HepG2 (cell line): ENCODE results near the gene ADGRL3. TPM values are rescaled to one million over a fixed set of nuclear protein-coding genes. Genes with fewer than 3 reads are reported as not detected.

ENCODE experiments used
- ATAC-seq: fragments of 200-7000 bp; cut with Tn5 transposase; 3 replicates; pipeline ENCODE4 v1.9.1; 2020; ENCODE audit warnings: mild to moderate bottlenecking, moderate library complexity
- BruUV-seq: library from RNA; stranded (reverse); fragments of 400-500 nt; replicated peaks from 2 replicates; lab custom pipeline; 2021; lab: Mats Ljungman, UMichigan
- CTCF ChIA-PET: fragments of 300-600 bp; formaldehyde crosslinking; extraction: SDS; loops from one replicate; lab custom pipeline; 2021; ENCODE audit warnings: low total read pairs, inconsistent platforms, low intra/inter-chr PET ratio; lab: Yijun Ruan, JAX
- POLR2A ChIA-PET: fragments of 350-600 bp; sonication (Branson Sonifier 250); formaldehyde crosslinking; loops from one replicate; lab custom pipeline; 2020; ENCODE audit warnings: antibody characterized with exemption, inconsistent platforms; lab: Yijun Ruan, JAX
- DNase-seq: peaks from one replicate; pipeline ENCODE4 v3.0.0-alpha.2; 2015; ENCODE audit warnings: low spot score
- FAIRE-seq: peaks from 3 replicates; lab custom pipeline; 2011; peaks lifted over from hg19 to GRCh38; lab: Jason Lieb, UNC
- H2AFZ ChIP-seq: one replicate; pipeline ENCODE4 v1.6.1; 2011; ENCODE audit warnings: low read length, inconsistent platforms
- H3K27ac ChIP-seq: fragments of 300-600 bp; 3 replicates; pipeline ENCODE4 v1.8.0; 2011; ENCODE audit warnings: mixed run types, mild to moderate bottlenecking, mixed read lengths, low read length, inconsistent platforms; ENCODE audit not compliant: insufficient read depth; ENCODE audit errors: extremely low read length
- H3K27me3 ChIP-seq, 2 experiments: fragments of 200-600 bp in 1 of 2; 2 replicates in 1 of 2; 3 replicates in 1 of 2; pipeline versions ENCODE4 v1.6.0 to v1.8.0; 2011; ENCODE audit warnings: low read length in 2 of 2, mild to moderate bottlenecking in 2 of 2, moderate library complexity in 2 of 2, inconsistent platforms in 1 of 2; ENCODE audit not compliant: insufficient read depth in 2 of 2, control insufficient read depth in 1 of 2
- H3K36me3 ChIP-seq, 2 experiments: fragments of 200-600 bp in 1 of 2; replicated peaks in 1 of 2; 2 replicates in 1 of 2; 3 replicates in 1 of 2; pipeline versions ENCODE4 v1.5.1 to v1.8.0; 2011; ENCODE audit warnings: low read length in 2 of 2, inconsistent platforms in 1 of 2; ENCODE audit not compliant: insufficient read depth in 2 of 2, control insufficient read depth in 1 of 2
- H3K4me1 ChIP-seq: 2 replicates; pipeline ENCODE4 v1.5.1; 2012; ENCODE audit warnings: low read length, inconsistent platforms; ENCODE audit not compliant: insufficient read depth
- H3K4me2 ChIP-seq: 2 replicates; pipeline ENCODE4 v1.6.0; 2011; ENCODE audit warnings: low read depth, low read length, inconsistent platforms
- H3K4me3 ChIP-seq, 3 experiments: fragments of 200-600 bp in 1 of 3; sonication (generic), shearing (Covaris generic) in 1 of 3; replicated peaks in 1 of 3; 2 replicates each; pipeline ENCODE4 v1.5.1; 2011 to 2016; ENCODE audit warnings: low read length in 3 of 3, inconsistent platforms in 2 of 3, low read depth in 2 of 3, mild to moderate bottlenecking in 2 of 3, control low read depth in 1 of 3, mixed read lengths in 1 of 3; ENCODE audit not compliant: insufficient read depth in 1 of 3
- H3K79me2 ChIP-seq: one replicate; pipeline ENCODE4 v1.6.1; 2011; ENCODE audit warnings: low read length, inconsistent platforms; ENCODE audit not compliant: insufficient read depth
- H3K9ac ChIP-seq: 2 replicates; pipeline ENCODE4 v1.6.0; 2011; ENCODE audit warnings: mild to moderate bottlenecking, low read depth, low read length, inconsistent platforms; ENCODE audit not compliant: insufficient read depth
- H3K9me3 ChIP-seq: 2 replicates; pipeline ENCODE4 v1.5.1; 2012; ENCODE audit warnings: mild to moderate bottlenecking, low read length
- H4K20me1 ChIP-seq: 2 replicates; pipeline ENCODE4 v1.6.0; 2011; ENCODE audit warnings: inconsistent platforms, mild to moderate bottlenecking, low read length, moderate library complexity; ENCODE audit not compliant: insufficient read depth
- ATRX ChIP-seq: sonication (generic); formaldehyde crosslinking; IDR thresholded peaks from 2 replicates; pipeline ENCODE4 v1.4.0; 2020; ENCODE audit warnings: missing genetic modification reagents, borderline replicate concordance
- GTF2F1 ChIP-seq: fragments of 150-350 bp; IDR thresholded peaks from 2 replicates; pipeline ENCODE4 v1.6.1; 2014; ENCODE audit warnings: low read length
- GTF3A ChIP-seq: sonication (generic); formaldehyde crosslinking; conservative IDR thresholded peaks from 2 replicates; pipeline ENCODE4 v1.4.0; 2020; ENCODE audit warnings: mild to moderate bottlenecking, missing genetic modification reagents
- KAT2B ChIP-seq: fragments of 150-350 bp; IDR thresholded peaks from 2 replicates; pipeline ENCODE4 v1.6.1; 2014; ENCODE audit warnings: low read depth, low read length, borderline replicate concordance
- SETDB1 ChIP-seq: sonication (generic); formaldehyde crosslinking; IDR thresholded peaks from 2 replicates; pipeline ENCODE4 v1.5.1; 2020; ENCODE audit warnings: missing genetic modification reagents, mild to moderate bottlenecking, borderline replicate concordance
- TEAD2 ChIP-seq: sonication (generic); formaldehyde crosslinking; IDR thresholded peaks from 2 replicates; pipeline ENCODE4 v1.9.0; 2021; ENCODE audit warnings: missing genetic modification reagents
- ZBTB44 ChIP-seq: sonication (generic); formaldehyde crosslinking; IDR thresholded peaks from 2 replicates; pipeline ENCODE4 v1.4.0; 2020; ENCODE audit warnings: missing genetic modification reagents
- ZKSCAN8 ChIP-seq: IDR thresholded peaks from 2 replicates; pipeline ENCODE4 v1.6.1; 2016; ENCODE audit warnings: borderline replicate concordance, missing genetic modification reagents, missing compliant biosample characterization
- ZNF256 ChIP-seq: sonication (generic); formaldehyde crosslinking; conservative IDR thresholded peaks from 2 replicates; pipeline ENCODE4 v1.4.0; 2020; ENCODE audit warnings: missing genetic modification reagents
- ZNF280B ChIP-seq: sonication (generic); formaldehyde crosslinking; IDR thresholded peaks from 2 replicates; pipeline ENCODE4 v1.5.0; 2020; ENCODE audit warnings: missing genetic modification reagents, mild to moderate bottlenecking, borderline replicate concordance
- ZNF713 ChIP-seq: sonication (generic); formaldehyde crosslinking; IDR thresholded peaks from 2 replicates; pipeline ENCODE4 v1.4.0; 2020; ENCODE audit warnings: mild to moderate bottlenecking, missing genetic modification reagents
- ZNF720 ChIP-seq: sonication (generic); formaldehyde crosslinking; IDR thresholded peaks from 2 replicates; pipeline ENCODE4 v1.4.0; 2020; ENCODE audit warnings: missing genetic modification reagents
- ZSCAN12 ChIP-seq: sonication (generic); formaldehyde crosslinking; IDR thresholded peaks from 2 replicates; pipeline ENCODE4 v1.9.0; 2021; ENCODE audit warnings: mild to moderate bottlenecking, missing genetic modification reagents
- WGBS: methylation state at CpG from one replicate; pipeline ENCODE4 v1.1.6; 2017; ENCODE audit warnings: low lambda C conversion rate; 5-methylcytosine and 5-hydroxymethylcytosine counted together
- in situ Hi-C: cut with HindIII; loops from 2 replicates; pipeline ENCODE4 v1.10.0; 2017; ENCODE audit warnings: low pct_unique_long_range_greater_than_20kb; ENCODE audit not compliant: extremely low pct_ligation_motif_present
- intact Hi-C: fragments of 100-400 bp; cut with micrococcal nuclease; formaldehyde crosslinking; loops from one replicate; pipeline ENCODE4 v1.10.0; 2022; ENCODE audit not compliant: unreplicated experiment
- polyA plus RNA-seq, 8 experiments: library from polyadenylated mRNA; depleted of rRNA in 3 of 8; stranded (reverse) in 7 of 8; unstranded in 1 of 8; fragments of >200 nt; fragmentation: Illumina TruSeq in 4 of 8; extraction: Trizol in 4 of 8; gene quantifications; 2 replicates each; pipeline versions ENCODE4 v1.2.1 to v1.2.3, GENCODE V29; 2011 to 2016; ENCODE audit warnings: low read depth in 4 of 8, missing spikeins in 1 of 8, mixed read lengths in 1 of 8; ENCODE audit not compliant: insufficient read depth in 1 of 8
- total RNA-seq, 5 experiments: library from RNA; depleted of rRNA; stranded (reverse); fragments of >200 nt; fragmentation: Illumina TruSeq; extraction: Trizol; gene quantifications; 2 replicates each; pipeline ENCODE4 v1.2.3, GENCODE V29; 2016; ENCODE audit warnings: low read depth in 1 of 5

Gene ADGRL3
- total and polyA plus RNA-seq, 2 of the 13 experiments (the other 11 are each of a cell fraction or from before 2014, with no cell fraction given) = 0.04 to 0.05 TPM

- H3K79me2 ChIP-seq = no peaks in the 10 kb centered on the region
- H3K36me3 ChIP-seq = no peaks in the 10 kb centered on the region
- CTCF ChIA-PET = no interaction called here
- H2AFZ ChIP-seq = no peak overlapping the region
- no peaks in the 10 kb centered on the region for H4K20me1 ChIP-seq
- no peaks in the 10 kb centered on the region for H3K9me3 ChIP-seq
- in situ Hi-C loops (no loop called here), intact Hi-C loops (no loop called here)
- POLR2A ChIA-PET = no interaction called here
- H3K27ac ChIP-seq = no peak overlapping the region
- H3K27me3 ChIP-seq = no peaks in the 10 kb centered on the region
- no peak for TF ChIP-seq ZBTB44
- TF ChIP-seq ZSCAN12 (CRISPR knock-in tag) = no peak
- no peak for TF ChIP-seq SETDB1 (CRISPR knock-in tag)
- TF ChIP-seq ZKSCAN8 = no peak
- ATAC-seq (no peak; the same call in 2 of the 3 replicates), FAIRE-seq (no peak), DNase-seq (no peak)
- no TSS peak for BruUV-seq
- no peak overlapping the region for H3K9ac ChIP-seq
- no peak overlapping the region for H3K4me2 ChIP-seq
- H3K4me1 ChIP-seq = no peaks in the 10 kb centered on the region
- 0% methylated on average over 4 of the region's 6 CpGs for WGBS
- H3K4me3 ChIP-seq = no peak overlapping the region
Measured at GRCh38 chr4:61210186-61210939, 10.2 kb downstream of the ADGRL3 start.

- no peak overlapping the region for H3K27ac ChIP-seq
- no peak for DNase-seq
- H3K4me2 ChIP-seq = no peak overlapping the region
- WGBS = 17% methylated on average over 1 of the region's 1 CpG
- H3K9ac ChIP-seq = no peak overlapping the region
- CTCF ChIA-PET = no interaction called here
- no peaks in the 10 kb centered on the region for H3K36me3 ChIP-seq
- no peak for FAIRE-seq
- no peak overlapping the region for H3K4me3 ChIP-seq
- in situ Hi-C loops (no loop called here), intact Hi-C loops (no loop called here)
- H4K20me1 ChIP-seq = no peaks in the 10 kb centered on the region
- H3K9me3 ChIP-seq = no peaks in the 10 kb centered on the region
- POLR2A ChIA-PET = no interaction called here
- H2AFZ ChIP-seq = no peak overlapping the region
- H3K27me3 ChIP-seq = no peaks in the 10 kb centered on the region
- no peaks in the 10 kb centered on the region for H3K79me2 ChIP-seq
- no peaks in the 10 kb centered on the region for H3K4me1 ChIP-seq
- BruUV-seq = no TSS peak
- ATAC-seq = no peak
- TF ChIP-seq KAT2B = no peak
- TF ChIP-seq TEAD2 (CRISPR knock-in tag) = no peak
- TF ChIP-seq GTF2F1 = no peak
- TF ChIP-seq ZNF720 (CRISPR knock-in tag) = no peak
- no peak for TF ChIP-seq ZNF256
- no peak for TF ChIP-seq ZNF713 (CRISPR knock-in tag)
- no peak for TF ChIP-seq GTF3A (CRISPR knock-in tag)
- no peak for TF ChIP-seq ATRX (CRISPR knock-in tag)
- TF ChIP-seq ZNF280B (CRISPR knock-in tag) = no peak
Measured at GRCh38 chr4:61211781-61212180, 11.7 kb downstream of the ADGRL3 start.
